HEK293 (cell line): ENCODE measurements around the gene SLC18A3.

Experiments used
- CTCF ChIA-PET: fragments of 350-600 bp; formaldehyde crosslinking; extraction: SDS; loops from one replicate; lab custom pipeline; 2021; ENCODE audit warnings: antibody characterized with exemption; lab: Yijun Ruan, JAX
- POLR2A ChIA-PET: fragments of 300-600 bp; formaldehyde crosslinking; extraction: SDS; loops from one replicate; lab custom pipeline; 2020; ENCODE audit warnings: antibody characterized with exemption, inconsistent platforms; lab: Yijun Ruan, JAX
- H3K27ac ChIP-seq: fragments of 200-500 bp; sonication (Bioruptor generic); 2 replicates; pipeline ENCODE4 v1.5.1; 2014; ENCODE audit warnings: low read depth, low read length, control low read depth, inconsistent platforms; ENCODE audit errors: extremely low read depth
- H3K36me3 ChIP-seq, 2 experiments: fragments of 200-500 bp in 1 of 2; sonication (Bioruptor generic) in 1 of 2; 1 replicate in 1 of 2; 2 replicates in 1 of 2; pipeline ENCODE4 v1.5.1; 2014 to 2017; ENCODE audit warnings: inconsistent platforms in 2 of 2, low read length in 2 of 2; ENCODE audit not compliant: control insufficient read depth in 2 of 2, insufficient read depth in 1 of 2
- H3K4me1 ChIP-seq: fragments of 200-500 bp; sonication (Bioruptor generic); 2 replicates; pipeline ENCODE4 v1.5.1; 2014; ENCODE audit warnings: mild to moderate bottlenecking, low read length, inconsistent platforms; ENCODE audit not compliant: control insufficient read depth, insufficient read depth
- H3K4me3 ChIP-seq: 2 replicates; pipeline ENCODE4 v1.5.1; 2011; ENCODE audit warnings: low read depth, mild to moderate bottlenecking, control low read depth, low read length, moderate library complexity
- H3K9me3 ChIP-seq: fragments of 200-500 bp; sonication (Bioruptor generic); 2 replicates; pipeline ENCODE4 v1.5.1; 2014; ENCODE audit warnings: low read depth, low read length, inconsistent platforms; ENCODE audit not compliant: control insufficient read depth, insufficient read depth
- KLF16 ChIP-seq: fragments of 450-650 bp; formaldehyde crosslinking; IDR thresholded peaks from 2 replicates; pipeline ENCODE4 v1.5.1; 2017; ENCODE audit warnings: missing biosample characterization, missing genetic modification characterization
- KLF7 ChIP-seq: fragments of 450-650 bp; formaldehyde crosslinking; IDR thresholded peaks from 2 replicates; pipeline ENCODE4 v1.5.1; 2016; ENCODE audit warnings: missing biosample characterization, missing genetic modification characterization, borderline replicate concordance
- TSHZ1 ChIP-seq: fragments of 450-650 bp; formaldehyde crosslinking; IDR thresholded peaks from 2 replicates; pipeline ENCODE4 v1.5.1; 2016; ENCODE audit warnings: missing biosample characterization, missing genetic modification characterization, borderline replicate concordance
- WT1 ChIP-seq: fragments of 450-650 bp; formaldehyde crosslinking; IDR thresholded peaks from 2 replicates; pipeline ENCODE4 v1.5.1; 2016; ENCODE audit warnings: missing biosample characterization, missing genetic modification characterization
- YY2 ChIP-seq: fragments of 450-650 bp; formaldehyde crosslinking; IDR thresholded peaks from 2 replicates; pipeline ENCODE4 v1.5.1; 2016; ENCODE audit warnings: missing biosample characterization, missing genetic modification characterization
- ZBTB6 ChIP-seq: fragments of 450-650 bp; formaldehyde crosslinking; IDR thresholded peaks from 2 replicates; pipeline ENCODE4 v1.5.1; 2017; ENCODE audit warnings: missing biosample characterization, missing genetic modification characterization
- ZNF529 ChIP-seq: fragments of 450-650 bp; formaldehyde crosslinking; IDR thresholded peaks from 2 replicates; pipeline ENCODE4 v1.5.1; 2017; ENCODE audit warnings: missing genetic modification characterization, missing biosample characterization; ENCODE audit not compliant: insufficient replicate concordance
- ZNF560 ChIP-seq: fragments of 450-650 bp; formaldehyde crosslinking; IDR thresholded peaks from 2 replicates; pipeline ENCODE4 v1.5.1; 2017; ENCODE audit warnings: missing biosample characterization, missing genetic modification characterization, borderline replicate concordance
- ZNF624 ChIP-seq: fragments of 450-650 bp; formaldehyde crosslinking; IDR thresholded peaks from 2 replicates; pipeline ENCODE4 v1.5.1; 2017; ENCODE audit warnings: missing biosample characterization, missing genetic modification characterization
- ZNF692 ChIP-seq: fragments of 450-650 bp; formaldehyde crosslinking; IDR thresholded peaks from 2 replicates; pipeline ENCODE4 v1.5.1; 2016; ENCODE audit warnings: missing biosample characterization, missing genetic modification characterization
- ZNF701 ChIP-seq: fragments of 450-650 bp; formaldehyde crosslinking; IDR thresholded peaks from 2 replicates; pipeline ENCODE4 v1.5.1; 2016; ENCODE audit warnings: missing biosample characterization, missing genetic modification characterization
- ZSCAN30 ChIP-seq: fragments of 450-650 bp; IDR thresholded peaks from 2 replicates; pipeline ENCODE4 v1.5.1; 2018; ENCODE audit warnings: missing biosample characterization, mild to moderate bottlenecking, missing genetic modification characterization, moderate library complexity
- ZXDB ChIP-seq: fragments of 450-650 bp; formaldehyde crosslinking; IDR thresholded peaks from 2 replicates; pipeline ENCODE4 v1.5.1; 2016; ENCODE audit warnings: missing biosample characterization, missing genetic modification characterization
- TF ChIP-seq, protein P1 (sequence below): fragments of 450-650 bp; formaldehyde crosslinking; IDR thresholded peaks from 2 replicates; pipeline ENCODE4 v1.5.1; 2016; ENCODE audit warnings: missing biosample characterization, missing genetic modification characterization
- TF ChIP-seq, protein P2 (sequence below): fragments of 450-650 bp; formaldehyde crosslinking; IDR thresholded peaks from 2 replicates; pipeline ENCODE4 v1.5.1; 2016; ENCODE audit warnings: missing biosample characterization, missing genetic modification characterization
- TF ChIP-seq, protein P3 (sequence below): fragments of 450-650 bp; formaldehyde crosslinking; conservative IDR thresholded peaks from 2 replicates; pipeline ENCODE4 v1.5.1; 2016; ENCODE audit warnings: low read depth, missing biosample characterization, missing genetic modification characterization

The SLC18A3 gene

GRCh38 chr10:49647985-49648795 is 38.1 kb downstream of the SLC18A3 start:
- Histone ChIP-seq H3K4me1 (no peaks in the 10 kb centered on the region), H3K4me3 (no peak overlapping the region), H3K27ac (no peak overlapping the region), H3K9me3 (no peaks in the 10 kb centered on the region), H3K36me3 (no peaks in the 10 kb centered on the region)
- no peak for TF ChIP-seq ZNF701 (tag by site-specific recombination)
- TF ChIP-seq, protein P1, sequence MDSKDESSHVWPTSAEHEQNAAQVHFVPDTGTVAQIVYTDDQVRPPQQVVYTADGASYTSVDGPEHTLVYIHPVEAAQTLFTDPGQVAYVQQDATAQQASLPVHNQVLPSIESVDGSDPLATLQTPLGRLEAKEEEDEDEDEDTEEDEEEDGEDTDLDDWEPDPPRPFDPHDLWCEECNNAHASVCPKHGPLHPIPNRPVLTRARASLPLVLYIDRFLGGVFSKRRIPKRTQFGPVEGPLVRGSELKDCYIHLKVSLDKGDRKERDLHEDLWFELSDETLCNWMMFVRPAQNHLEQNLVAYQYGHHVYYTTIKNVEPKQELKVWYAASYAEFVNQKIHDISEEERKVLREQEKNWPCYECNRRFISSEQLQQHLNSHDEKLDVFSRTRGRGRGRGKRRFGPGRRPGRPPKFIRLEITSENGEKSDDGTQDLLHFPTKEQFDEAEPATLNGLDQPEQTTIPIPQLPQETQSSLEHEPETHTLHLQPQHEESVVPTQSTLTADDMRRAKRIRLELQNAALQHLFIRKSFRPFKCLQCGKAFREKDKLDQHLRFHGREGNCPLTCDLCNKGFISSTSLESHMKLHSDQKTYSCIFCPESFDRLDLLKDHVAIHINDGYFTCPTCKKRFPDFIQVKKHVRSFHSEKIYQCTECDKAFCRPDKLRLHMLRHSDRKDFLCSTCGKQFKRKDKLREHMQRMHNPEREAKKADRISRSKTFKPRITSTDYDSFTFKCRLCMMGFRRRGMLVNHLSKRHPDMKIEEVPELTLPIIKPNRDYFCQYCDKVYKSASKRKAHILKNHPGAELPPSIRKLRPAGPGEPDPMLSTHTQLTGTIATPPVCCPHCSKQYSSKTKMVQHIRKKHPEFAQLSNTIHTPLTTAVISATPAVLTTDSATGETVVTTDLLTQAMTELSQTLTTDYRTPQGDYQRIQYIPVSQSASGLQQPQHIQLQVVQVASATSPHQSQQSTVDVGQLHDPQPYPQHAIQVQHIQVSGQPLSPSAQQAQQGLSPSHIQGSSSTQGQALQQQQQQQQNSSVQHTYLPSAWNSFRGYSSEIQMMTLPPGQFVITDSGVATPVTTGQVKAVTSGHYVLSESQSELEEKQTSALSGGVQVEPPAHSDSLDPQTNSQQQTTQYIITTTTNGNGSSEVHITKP (tag by site-specific recombination) = no peak
- TF ChIP-seq ZXDB = no peak
- TF ChIP-seq ZNF529 (tag by site-specific recombination) = no peak
- no peak for TF ChIP-seq ZNF692 (tag by site-specific recombination)
- TF ChIP-seq WT1 (tag by site-specific recombination) = no peak
- TF ChIP-seq, protein P2, sequence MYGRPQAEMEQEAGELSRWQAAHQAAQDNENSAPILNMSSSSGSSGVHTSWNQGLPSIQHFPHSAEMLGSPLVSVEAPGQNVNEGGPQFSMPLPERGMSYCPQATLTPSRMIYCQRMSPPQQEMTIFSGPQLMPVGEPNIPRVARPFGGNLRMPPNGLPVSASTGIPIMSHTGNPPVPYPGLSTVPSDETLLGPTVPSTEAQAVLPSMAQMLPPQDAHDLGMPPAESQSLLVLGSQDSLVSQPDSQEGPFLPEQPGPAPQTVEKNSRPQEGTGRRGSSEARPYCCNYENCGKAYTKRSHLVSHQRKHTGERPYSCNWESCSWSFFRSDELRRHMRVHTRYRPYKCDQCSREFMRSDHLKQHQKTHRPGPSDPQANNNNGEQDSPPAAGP (tag by site-specific recombination) = no peak
- TF ChIP-seq, protein P3, sequence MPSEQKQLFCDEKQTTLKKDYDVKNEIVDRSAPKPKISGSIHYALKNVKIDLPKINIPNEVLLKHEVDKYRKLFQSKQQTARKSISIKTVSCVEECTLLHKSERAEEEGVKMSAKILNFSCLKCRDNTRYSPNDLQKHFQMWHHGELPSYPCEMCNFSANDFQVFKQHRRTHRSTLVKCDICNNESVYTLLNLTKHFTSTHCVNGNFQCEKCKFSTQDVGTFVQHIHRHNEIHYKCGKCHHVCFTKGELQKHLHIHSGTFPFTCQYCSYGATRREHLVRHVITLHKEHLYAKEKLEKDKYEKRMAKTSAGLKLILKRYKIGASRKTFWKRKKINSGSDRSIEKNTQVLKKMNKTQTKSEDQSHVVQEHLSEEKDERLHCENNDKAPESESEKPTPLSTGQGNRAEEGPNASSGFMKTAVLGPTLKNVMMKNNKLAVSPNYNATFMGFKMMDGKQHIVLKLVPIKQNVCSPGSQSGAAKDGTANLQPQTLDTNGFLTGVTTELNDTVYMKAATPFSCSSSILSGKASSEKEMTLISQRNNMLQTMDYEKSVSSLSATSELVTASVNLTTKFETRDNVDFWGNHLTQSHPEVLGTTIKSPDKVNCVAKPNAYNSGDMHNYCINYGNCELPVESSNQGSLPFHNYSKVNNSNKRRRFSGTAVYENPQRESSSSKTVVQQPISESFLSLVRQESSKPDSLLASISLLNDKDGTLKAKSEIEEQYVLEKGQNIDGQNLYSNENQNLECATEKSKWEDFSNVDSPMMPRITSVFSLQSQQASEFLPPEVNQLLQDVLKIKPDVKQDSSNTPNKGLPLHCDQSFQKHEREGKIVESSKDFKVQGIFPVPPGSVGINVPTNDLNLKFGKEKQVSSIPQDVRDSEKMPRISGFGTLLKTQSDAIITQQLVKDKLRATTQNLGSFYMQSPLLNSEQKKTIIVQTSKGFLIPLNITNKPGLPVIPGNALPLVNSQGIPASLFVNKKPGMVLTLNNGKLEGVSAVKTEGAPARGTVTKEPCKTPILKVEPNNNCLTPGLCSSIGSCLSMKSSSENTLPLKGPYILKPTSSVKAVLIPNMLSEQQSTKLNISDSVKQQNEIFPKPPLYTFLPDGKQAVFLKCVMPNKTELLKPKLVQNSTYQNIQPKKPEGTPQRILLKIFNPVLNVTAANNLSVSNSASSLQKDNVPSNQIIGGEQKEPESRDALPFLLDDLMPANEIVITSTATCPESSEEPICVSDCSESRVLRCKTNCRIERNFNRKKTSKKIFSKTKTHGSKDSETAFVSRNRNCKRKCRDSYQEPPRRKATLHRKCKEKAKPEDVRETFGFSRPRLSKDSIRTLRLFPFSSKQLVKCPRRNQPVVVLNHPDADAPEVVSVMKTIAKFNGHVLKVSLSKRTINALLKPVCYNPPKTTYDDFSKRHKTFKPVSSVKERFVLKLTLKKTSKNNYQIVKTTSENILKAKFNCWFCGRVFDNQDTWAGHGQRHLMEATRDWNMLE (tag by site-specific recombination) = no peak
- ChIA-PET POLR2A (no interaction called here), CTCF (no interaction called here)

DNA sequence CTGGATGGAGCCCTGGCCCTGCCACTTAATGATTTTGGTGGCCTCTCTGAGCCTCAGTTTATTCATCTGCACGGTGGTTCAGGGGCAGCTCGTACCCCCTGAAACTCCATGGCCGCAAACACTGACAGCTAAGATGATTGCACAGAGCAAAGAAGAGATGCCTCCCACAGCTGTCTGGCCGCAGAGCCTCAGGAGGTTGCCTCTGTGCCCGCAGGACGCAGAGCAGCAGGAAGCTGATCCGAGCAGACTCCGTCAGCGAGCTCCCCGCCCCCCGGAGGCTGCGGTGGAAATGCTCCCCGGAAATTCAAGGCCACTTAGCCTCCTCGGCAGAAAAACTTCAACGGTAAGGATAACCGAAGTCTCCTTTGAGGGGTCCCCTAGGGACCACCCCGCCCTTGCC is 39.2 kb downstream of the SLC18A3 start:
- POLR2A ChIA-PET = no interaction called here
- Histone ChIP-seq H3K36me3 (no peaks in the 10 kb centered on the region), H3K4me3 (no peak overlapping the region)
- TF ChIP-seq TSHZ1 (tag by site-specific recombination) (no peak), KLF7 (no peak), ZNF560 (tag by site-specific recombination) (no peak), KLF16 (tag by site-specific recombination) (no peak), YY2 (tag by site-specific recombination) (no peak), ZNF624 (tag by site-specific recombination) (no peak), ZBTB6 (no peak), ZSCAN30 (tag by site-specific recombination) (no peak)
- TF ChIP-seq, all 188 proteins: peak for 0
- Histone ChIP-seq H3K27ac (no peak overlapping the region), H3K9me3 (no peaks in the 10 kb centered on the region), H3K4me1 (no peaks in the 10 kb centered on the region)
- CTCF ChIA-PET = interaction anchor here (1.5 kb wide), 1 partner anchor 56 kb away, joined by 4 read pairs; no protein-coding TSS in a partner anchor
